ENCODE measurements around the gene NDUFS2. TPM values are rescaled to one million over a fixed set of nuclear protein-coding genes. Genes with fewer than 3 reads are reported as not detected.

Gene NDUFS2
- total and polyA plus RNA-seq, 10 of the 15 experiments (the other 5 are each of a cell fraction or from before 2014, with no cell fraction given) = 66.5 to 215 (median 148) TPM

GRCh38 chr1:161159087-161159912 lies 42.9 kb upstream of the NDUFS2 start, which contains the start of gene USP21:
Gene USP21 (plus strand): TSS chr1:161159500. CDS start chr1:161160641, 1,141 bp downstream.
- FAIRE-seq = peak; percentile 88
- WGBS (ENCODE audit: insufficient coverage, insufficient replicate concordance, low lambda C conversion rate, missing lambda C conversion rate) = 2% methylated on average over 54 of the region's 60 CpGs
- in situ Hi-C loops (cut with MboI) = no loop called here
- no peak for TF ChIP-seq BRCA1 (IDR thresholded peaks at IDR 0.05; ENCODE audit: low read depth, low read length)
- TF ChIP-seq NR2F1 (conservative IDR thresholded peaks at IDR 0.05) = peak; percentile 40
- no peak for TF ChIP-seq ZNF622 (IDR thresholded peaks at IDR 0.05)
- no peak for TF ChIP-seq ZNF207 (IDR thresholded peaks at IDR 0.05; ENCODE audit: borderline replicate concordance)
- TF ChIP-seq, protein P1, sequence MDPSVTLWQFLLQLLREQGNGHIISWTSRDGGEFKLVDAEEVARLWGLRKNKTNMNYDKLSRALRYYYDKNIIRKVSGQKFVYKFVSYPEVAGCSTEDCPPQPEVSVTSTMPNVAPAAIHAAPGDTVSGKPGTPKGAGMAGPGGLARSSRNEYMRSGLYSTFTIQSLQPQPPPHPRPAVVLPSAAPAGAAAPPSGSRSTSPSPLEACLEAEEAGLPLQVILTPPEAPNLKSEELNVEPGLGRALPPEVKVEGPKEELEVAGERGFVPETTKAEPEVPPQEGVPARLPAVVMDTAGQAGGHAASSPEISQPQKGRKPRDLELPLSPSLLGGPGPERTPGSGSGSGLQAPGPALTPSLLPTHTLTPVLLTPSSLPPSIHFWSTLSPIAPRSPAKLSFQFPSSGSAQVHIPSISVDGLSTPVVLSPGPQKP (IDR thresholded peaks at IDR 0.05; ENCODE audit: low read depth, low read length) = no peak
- no peak for TF ChIP-seq TCF7 (IDR thresholded peaks at IDR 0.05; ENCODE audit: borderline replicate concordance)
- no peak for TF ChIP-seq CBX3 (IDR thresholded peaks at IDR 0.05; ENCODE audit: borderline replicate concordance, low read depth)
- TF ChIP-seq YBX1 (IDR thresholded peaks at IDR 0.05) = no peak
- TF ChIP-seq, protein P2, sequence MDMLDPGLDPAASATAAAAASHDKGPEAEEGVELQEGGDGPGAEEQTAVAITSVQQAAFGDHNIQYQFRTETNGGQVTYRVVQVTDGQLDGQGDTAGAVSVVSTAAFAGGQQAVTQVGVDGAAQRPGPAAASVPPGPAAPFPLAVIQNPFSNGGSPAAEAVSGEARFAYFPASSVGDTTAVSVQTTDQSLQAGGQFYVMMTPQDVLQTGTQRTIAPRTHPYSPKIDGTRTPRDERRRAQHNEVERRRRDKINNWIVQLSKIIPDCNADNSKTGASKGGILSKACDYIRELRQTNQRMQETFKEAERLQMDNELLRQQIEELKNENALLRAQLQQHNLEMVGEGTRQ (IDR thresholded peaks at IDR 0.05; ENCODE audit: borderline replicate concordance, low read depth, low read length) = no peak
- peak; percentile 66 for TF ChIP-seq POLR2AphosphoS5 (IDR thresholded peaks at IDR 0.05; ENCODE audit: low read length)
- TF ChIP-seq GATAD2B (conservative IDR thresholded peaks at IDR 0.05; ENCODE audit: low read depth) = no peak
- no peak for TF ChIP-seq MEF2A (IDR thresholded peaks at IDR 0.05; ENCODE audit: insufficient read depth, low read depth, low read length)
- no peak for TF ChIP-seq ETV6 (conservative IDR thresholded peaks at IDR 0.05 in 1 of 2, IDR thresholded peaks at IDR 0.05 in 1 of 2; ENCODE audit: borderline replicate concordance in 1 of 2, low read depth in 1 of 2)
- TF ChIP-seq ZSCAN29 (IDR thresholded peaks at IDR 0.05) = no peak
- peak; percentile 66 for TF ChIP-seq SIX5 (IDR thresholded peaks at IDR 0.05; ENCODE audit: low read depth, low read length, severe bottlenecking)
- TF ChIP-seq SMAD5 (IDR thresholded peaks at IDR 0.05; ENCODE audit: low read depth) = no peak
- no peak for TF ChIP-seq ZZZ3 (IDR thresholded peaks at IDR 0.05; ENCODE audit: control insufficient read depth, insufficient read length, low read depth)
- no peak for TF ChIP-seq RFX5 (IDR thresholded peaks at IDR 0.05; ENCODE audit: low read depth, low read length)
- TF ChIP-seq PML (IDR thresholded peaks at IDR 0.05; ENCODE audit: low read length) = no peak; the same call in 1 of the 2 replicates
- TF ChIP-seq MYC (IDR thresholded peaks at IDR 0.05; ENCODE audit: insufficient read depth, insufficient read length, insufficient replicate concordance, low read length, severe bottlenecking) = no peak
- TF ChIP-seq MYB (IDR thresholded peaks at IDR 0.05; ENCODE audit: borderline replicate concordance, low read depth, low read length) = 0 out of 2 replicates have a peak, but pooled peaks have one; percentile 22
- no peak for TF ChIP-seq BCL11A (IDR thresholded peaks at IDR 0.05; ENCODE audit: low read depth, low read length)
- no peak for TF ChIP-seq TARDBP (IDR thresholded peaks at IDR 0.05; ENCODE audit: borderline replicate concordance)
- TF ChIP-seq CBFB (IDR thresholded peaks at IDR 0.05; ENCODE audit: low read depth) = 0 out of 2 replicates have a peak, but pooled peaks have one; percentile 53

More at GRCh38 chr1:161159087-161159912, 42.9 kb upstream of the NDUFS2 start, which contains the start of gene USP21:
- SMC1A ChIA-PET (ENCODE audit: uncharacterized antibody, unreplicated experiment) = interaction anchor here (0.6 to 1.4 kb wide), 2 partner anchors 30 to 226 kb away, joined by 3 read pairs; no protein-coding TSS in a partner anchor
- peak within 1 kb of the TSS; percentile 82 for H2AFZ ChIP-seq (ENCODE audit: control insufficient read depth, low read depth, low read length)
- H3K4me1 ChIP-seq (ENCODE audit: control insufficient read depth, insufficient read depth, low read length) = peaks cover 17% of the 10 kb centered on the region
- peak within 1 kb of the TSS; percentile 97 for H3K4me2 ChIP-seq (ENCODE audit: control insufficient read depth, insufficient read depth)
- intact Hi-C loops (cut with micrococcal nuclease; ENCODE audit: unreplicated experiment) = no loop called here
- no TSS peak for BruUV-seq (replicated peaks)
- DNase-seq (ENCODE audit: low read depth, low spot score) (peak; percentile 62), ATAC-seq (peak; percentile 99)
- POLR2A ChIA-PET = interaction anchor here (1.0 to 2.2 kb wide), 3 partner anchors 8 to 26 kb away, joined by 4 to 8 read pairs (median 5); no protein-coding TSS in a partner anchor
- H4K20me1 ChIP-seq (ENCODE audit: control insufficient read depth, insufficient read depth) = no peaks in the 10 kb centered on the region
- peak within 1 kb of the TSS; percentile 83 for H3K4me3 ChIP-seq
- H3K79me2 ChIP-seq (ENCODE audit: control insufficient read depth, insufficient read depth, low read length) = peaks cover 17% of the 10 kb centered on the region
- H3K9ac ChIP-seq (ENCODE audit: control insufficient read depth, insufficient read depth, low read length) = peak within 1 kb of the TSS; percentile 89
- RAD21 ChIA-PET (ENCODE audit: unreplicated experiment) = no interaction called here
- peaks cover 0 to 12% of the 10 kb centered on the region in 2 experiments for H3K36me3 ChIP-seq (ENCODE audit: control insufficient read depth in 2 of 2, insufficient read depth in 2 of 2, low read length in 1 of 2)
- CTCF ChIA-PET = interaction anchor here (0.9 to 1.3 kb wide), 5 partner anchors 9 to 225 kb away, joined by 3 to 7 read pairs (median 4); partner anchors contain the start of gene B4GALT3
- peak within 1 kb of the TSS; percentile 68 for H3K27ac ChIP-seq (ENCODE audit: control insufficient read depth, insufficient read depth)
- H3K27me3 ChIP-seq (replicated peaks in 1 of 2; ENCODE audit: control insufficient read depth in 2 of 2, insufficient read depth in 2 of 2, low read length in 1 of 2) = no peaks in the 10 kb centered on the region
- no peaks in the 10 kb centered on the region for H3K9me3 ChIP-seq (replicated peaks; ENCODE audit: control insufficient read depth, insufficient read depth, low read length)
